IMR-90 (cell line): Measurements from ENCODE around the gene CCSER1.

Experiments
- BHLHE40 ChIP-seq: fragments of 150-350 bp; IDR thresholded peaks from 2 replicates; pipeline ENCODE4 v1.6.1; 2016; ENCODE audit warnings: mild to moderate bottlenecking, low read depth, low read length
- CEBPB ChIP-seq: IDR thresholded peaks from 2 replicates; pipeline ENCODE4 v1.6.1; 2012; ENCODE audit warnings: low read depth, low read length, improper control_type of control experiment
- FOS ChIP-seq: fragments of 150-350 bp; IDR thresholded peaks from 2 replicates; pipeline ENCODE4 v1.6.1; 2016; ENCODE audit warnings: low read depth, low read length
- MAFK ChIP-seq: IDR thresholded peaks from 2 replicates; pipeline ENCODE4 v1.6.1; 2012; ENCODE audit warnings: low read depth, low read length, improper control_type of control experiment
- MXI1 ChIP-seq: IDR thresholded peaks from 2 replicates; pipeline ENCODE4 v1.6.1; 2012; ENCODE audit warnings: low read depth, mild to moderate bottlenecking, low read length, moderate library complexity, borderline replicate concordance
- POLR2A ChIP-seq: IDR thresholded peaks from 2 replicates; pipeline ENCODE4 v1.6.1; 2012; ENCODE audit warnings: mild to moderate bottlenecking, low read depth, low read length
- RCOR1 ChIP-seq: IDR thresholded peaks from 2 replicates; pipeline ENCODE4 v1.6.1; 2012; ENCODE audit warnings: mild to moderate bottlenecking, low read length, improper control_type of control experiment; ENCODE audit not compliant: insufficient replicate concordance
- RFX5 ChIP-seq: IDR thresholded peaks from 2 replicates; pipeline ENCODE4 v1.8.0; 2012; ENCODE audit warnings: low read depth, mild to moderate bottlenecking, low read length, moderate library complexity
- SMC3 ChIP-seq: fragments of 150-350 bp; IDR thresholded peaks from 2 replicates; pipeline ENCODE4 v1.6.1; 2016; ENCODE audit warnings: low read depth, mild to moderate bottlenecking, antibody characterized with exemption, low read length, moderate library complexity
- TF ChIP-seq, protein P1 (sequence below): fragments of 150-350 bp; IDR thresholded peaks from 2 replicates; pipeline ENCODE4 v1.6.1; 2017; ENCODE audit warnings: mild to moderate bottlenecking, antibody characterized with exemption, low read length, low read depth
- TF ChIP-seq, protein P2 (sequence below): conservative IDR thresholded peaks from 2 replicates; pipeline ENCODE4 v1.5.1; 2012; ENCODE audit warnings: mild to moderate bottlenecking, low read depth, low read length, improper control_type of control experiment

DNA sequence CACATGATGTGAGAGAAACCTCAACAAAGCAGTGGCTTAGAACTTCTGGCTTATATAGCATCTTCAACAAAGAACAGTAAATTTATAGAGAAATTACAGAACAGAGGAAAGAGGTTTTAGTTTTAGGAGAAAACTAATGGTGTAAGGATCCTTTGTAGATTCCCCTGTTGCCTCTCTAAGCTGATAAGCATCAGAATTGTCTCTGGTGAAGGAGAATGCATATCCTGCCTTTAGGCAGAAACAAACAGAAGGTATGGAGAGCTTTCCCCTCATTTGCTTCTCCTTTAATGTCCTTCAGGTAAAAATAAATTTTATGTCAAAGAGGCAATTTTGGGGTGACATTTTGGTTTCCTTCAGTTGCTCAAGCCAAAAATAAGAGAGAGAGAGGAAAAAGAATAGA, 625.9 kb downstream of the CCSER1 start:
- TF ChIP-seq, protein P1, sequence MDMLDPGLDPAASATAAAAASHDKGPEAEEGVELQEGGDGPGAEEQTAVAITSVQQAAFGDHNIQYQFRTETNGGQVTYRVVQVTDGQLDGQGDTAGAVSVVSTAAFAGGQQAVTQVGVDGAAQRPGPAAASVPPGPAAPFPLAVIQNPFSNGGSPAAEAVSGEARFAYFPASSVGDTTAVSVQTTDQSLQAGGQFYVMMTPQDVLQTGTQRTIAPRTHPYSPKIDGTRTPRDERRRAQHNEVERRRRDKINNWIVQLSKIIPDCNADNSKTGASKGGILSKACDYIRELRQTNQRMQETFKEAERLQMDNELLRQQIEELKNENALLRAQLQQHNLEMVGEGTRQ, result no peak
- TF ChIP-seq POLR2A (no peak), RFX5 (no peak), CEBPB (no peak), SMC3 (no peak), RCOR1 (no peak), BHLHE40 (no peak), FOS (no peak), MXI1 (no peak), MAFK (no peak)
- TF ChIP-seq, protein P2, sequence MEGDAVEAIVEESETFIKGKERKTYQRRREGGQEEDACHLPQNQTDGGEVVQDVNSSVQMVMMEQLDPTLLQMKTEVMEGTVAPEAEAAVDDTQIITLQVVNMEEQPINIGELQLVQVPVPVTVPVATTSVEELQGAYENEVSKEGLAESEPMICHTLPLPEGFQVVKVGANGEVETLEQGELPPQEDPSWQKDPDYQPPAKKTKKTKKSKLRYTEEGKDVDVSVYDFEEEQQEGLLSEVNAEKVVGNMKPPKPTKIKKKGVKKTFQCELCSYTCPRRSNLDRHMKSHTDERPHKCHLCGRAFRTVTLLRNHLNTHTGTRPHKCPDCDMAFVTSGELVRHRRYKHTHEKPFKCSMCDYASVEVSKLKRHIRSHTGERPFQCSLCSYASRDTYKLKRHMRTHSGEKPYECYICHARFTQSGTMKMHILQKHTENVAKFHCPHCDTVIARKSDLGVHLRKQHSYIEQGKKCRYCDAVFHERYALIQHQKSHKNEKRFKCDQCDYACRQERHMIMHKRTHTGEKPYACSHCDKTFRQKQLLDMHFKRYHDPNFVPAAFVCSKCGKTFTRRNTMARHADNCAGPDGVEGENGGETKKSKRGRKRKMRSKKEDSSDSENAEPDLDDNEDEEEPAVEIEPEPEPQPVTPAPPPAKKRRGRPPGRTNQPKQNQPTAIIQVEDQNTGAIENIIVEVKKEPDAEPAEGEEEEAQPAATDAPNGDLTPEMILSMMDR, result no peak
